DMS114 treated with DMSO at 0.1 percent for 48 hours (cell line): ENCODE data around the gene IMPDH1.

ENCODE experiments used
- DNase-seq: peaks from one replicate; lab custom pipeline; 2025; ENCODE audit not compliant: unreplicated experiment; lab: John Stamatoyannopoulos, UW

Gene IMPDH1

DNA sequence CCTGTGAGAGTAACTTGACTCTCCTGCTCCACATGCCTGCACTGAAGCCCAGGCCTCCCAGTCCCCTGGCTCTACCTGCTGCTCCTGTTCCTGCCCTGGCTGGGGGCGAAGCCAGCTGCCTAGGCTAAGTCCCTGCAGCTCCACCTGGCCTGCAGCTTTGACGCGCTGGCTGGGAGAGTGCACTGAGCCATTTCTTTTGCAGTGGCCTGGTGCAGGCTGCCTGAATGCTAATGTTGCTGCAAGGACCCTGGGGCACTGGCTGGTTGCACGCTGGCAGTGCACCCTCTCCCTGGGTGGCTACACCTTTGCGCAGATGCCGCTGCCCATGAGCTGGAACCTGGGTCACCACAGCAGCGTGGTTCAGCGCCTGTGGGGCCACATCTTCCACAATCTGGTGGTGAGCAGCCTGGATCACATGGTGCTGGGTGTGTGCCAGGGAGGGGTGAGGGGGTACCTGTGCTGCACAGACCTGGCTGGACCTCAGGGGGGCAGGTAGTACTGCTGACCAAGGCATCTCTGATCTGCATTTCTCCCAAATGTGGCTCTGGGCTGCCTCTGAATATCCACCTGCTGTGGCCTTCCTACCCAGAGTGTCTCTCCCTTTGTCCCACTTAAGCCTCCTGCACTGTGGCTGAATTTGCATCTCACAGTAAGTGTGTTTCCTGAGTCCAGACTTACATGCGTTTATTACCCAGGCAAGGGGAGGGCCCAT lies 20.0 kb downstream of the IMPDH1 start:
- no peak for DNase-seq

DNA sequence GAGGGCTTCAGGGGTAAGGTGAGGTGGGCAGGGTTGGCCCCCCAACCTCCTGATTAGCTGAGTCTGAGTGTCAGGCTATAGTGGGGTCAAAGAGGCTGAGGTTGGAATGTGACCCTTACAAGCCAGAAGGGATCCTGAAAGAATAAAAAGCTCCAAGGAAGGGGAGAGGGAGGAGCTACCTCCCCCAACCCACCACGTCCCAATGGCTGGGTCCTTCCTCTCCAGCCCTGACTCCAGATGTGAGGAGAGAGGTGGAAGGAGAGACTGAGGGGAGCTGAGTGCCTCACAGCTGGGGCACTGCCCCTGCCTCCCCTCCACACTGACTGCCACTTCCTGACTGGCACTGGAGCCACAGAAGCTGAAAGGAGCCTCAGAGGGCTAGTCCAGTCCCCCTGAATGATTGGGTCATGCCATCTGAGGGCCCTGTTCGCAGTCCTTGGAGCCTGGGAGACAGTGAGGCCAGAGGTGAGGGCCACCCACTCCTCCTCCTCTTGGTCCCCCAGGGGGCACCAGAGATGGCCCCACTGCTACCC lies 20.6 kb downstream of the IMPDH1 start:
- no peak for DNase-seq

DNA sequence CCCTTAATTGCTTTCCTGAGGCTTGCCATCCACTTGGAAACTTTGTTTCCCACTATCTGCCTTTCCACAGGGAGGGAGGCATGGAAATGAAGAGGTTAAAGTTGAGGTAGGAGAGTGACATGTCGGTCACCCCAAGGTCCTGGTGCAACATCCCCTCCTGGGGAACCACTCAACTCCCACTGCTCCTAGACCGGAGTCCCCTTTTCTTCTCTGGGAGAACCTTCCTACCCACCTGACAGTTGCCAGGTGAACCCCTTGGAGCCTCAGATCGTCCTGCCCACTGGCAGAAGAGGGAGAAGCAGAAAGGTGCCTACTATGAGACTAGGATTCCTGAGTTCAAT lies 21.7 kb downstream of the IMPDH1 start:
- DNase-seq, result no peak

DNA sequence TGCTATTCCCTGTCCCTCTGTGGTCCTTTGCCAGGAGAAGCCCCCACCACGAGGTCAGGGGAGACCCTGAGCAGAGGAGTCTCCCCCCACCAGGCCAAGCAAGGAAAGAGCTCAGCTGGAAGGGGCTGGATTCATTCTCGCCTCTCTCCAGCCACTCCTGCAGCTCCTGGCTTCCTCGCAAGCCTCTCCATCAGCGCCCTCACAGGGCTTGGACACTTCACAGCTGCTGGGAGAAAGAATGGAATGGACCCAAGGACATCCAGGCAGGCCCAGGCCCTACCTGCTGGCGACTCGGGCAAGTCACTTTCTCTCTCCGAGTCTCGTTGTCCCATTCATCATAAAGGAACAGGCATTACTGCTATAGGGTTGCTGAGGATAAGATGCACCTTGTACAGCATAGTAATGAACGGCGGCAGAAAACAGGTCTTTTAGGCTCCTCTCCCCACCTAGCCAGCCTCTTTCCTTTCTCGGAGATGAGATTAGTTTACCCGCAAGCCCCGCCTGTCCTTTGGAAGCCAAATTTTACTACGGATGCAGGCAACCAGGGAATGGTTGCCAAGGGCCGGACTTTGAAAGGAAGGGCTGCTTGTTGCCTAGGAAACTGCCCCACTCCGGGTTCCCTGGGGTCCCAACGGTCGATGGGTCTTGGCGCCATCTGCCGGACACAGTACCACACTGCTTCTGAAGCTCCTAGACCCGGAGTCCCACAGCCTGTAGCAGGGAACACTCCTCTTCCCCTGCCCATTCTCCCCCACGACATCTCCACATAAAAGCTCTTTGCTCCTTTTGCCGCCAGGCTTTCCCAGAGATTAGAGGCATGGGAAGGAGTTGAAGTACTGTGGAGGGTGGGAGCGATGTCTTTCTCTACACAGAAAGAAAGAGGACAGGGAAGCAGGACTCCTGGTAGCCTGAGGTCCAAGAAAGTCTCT lies 22.3 kb downstream of the IMPDH1 start:
- DNase-seq, result peak; percentile 67

DNA sequence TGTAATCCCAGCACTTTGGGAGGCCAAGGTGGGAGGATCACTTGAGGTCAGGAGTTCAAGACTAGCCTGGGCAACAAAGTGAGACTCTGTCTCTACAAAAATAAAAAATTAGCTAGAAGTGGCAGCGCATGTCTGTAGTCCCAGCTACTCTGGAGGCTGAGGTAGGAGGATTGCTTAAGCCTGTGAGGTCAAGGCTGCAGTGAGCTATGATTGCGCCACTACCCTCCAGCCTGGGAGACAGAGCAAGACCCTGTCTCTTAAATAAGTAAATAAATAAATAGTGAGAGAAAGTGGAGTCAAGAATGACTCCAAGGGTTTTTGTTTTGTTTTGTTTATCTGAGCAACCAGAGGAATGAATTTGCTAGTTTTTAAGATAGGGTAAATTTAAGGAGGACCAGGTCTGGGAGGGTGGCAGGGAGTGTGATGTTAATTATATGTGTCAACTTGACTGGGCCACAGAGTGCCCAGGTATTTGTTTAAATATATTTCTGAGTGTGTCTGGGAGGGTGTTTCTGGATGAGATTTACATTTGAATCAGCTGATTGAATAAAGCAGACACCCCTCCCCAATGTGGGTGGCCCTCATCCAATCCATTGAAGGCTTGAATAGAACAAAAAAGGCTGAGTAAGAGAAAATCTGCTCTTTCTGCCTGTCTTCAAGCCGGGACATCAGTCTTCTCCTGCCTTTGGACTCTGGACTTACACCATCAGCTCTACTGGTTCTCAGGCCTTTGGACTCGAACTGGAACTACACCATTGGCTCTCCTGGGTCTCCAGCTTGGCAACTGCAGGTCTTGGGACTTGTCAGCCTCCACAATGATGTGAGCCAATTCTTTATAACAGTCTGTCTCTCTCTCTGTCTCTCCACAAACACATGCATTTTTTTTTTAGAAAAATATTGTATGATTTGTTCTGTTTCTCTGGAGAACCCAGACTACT lies 23.5 kb downstream of the IMPDH1 start:
- no peak for DNase-seq

DNA sequence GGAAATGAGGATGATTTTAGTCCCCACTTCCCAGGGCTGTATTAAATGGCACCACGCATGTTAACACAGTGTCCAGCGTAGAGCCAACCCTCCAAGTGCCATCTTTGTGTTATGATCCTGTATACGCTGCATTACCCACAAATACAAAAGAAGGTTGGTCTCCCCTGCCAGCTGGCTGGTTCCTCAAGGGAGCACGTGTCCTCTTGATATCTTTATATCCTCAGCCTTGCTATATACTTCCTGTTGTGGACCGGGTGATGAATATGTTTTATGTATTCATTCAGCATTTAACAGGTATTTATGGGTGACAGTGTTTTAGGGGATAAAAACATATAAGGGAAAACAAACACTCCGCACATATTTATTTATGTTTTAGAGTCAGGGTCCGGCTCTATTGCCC lies 25.1 kb downstream of the IMPDH1 start:
- no peak for DNase-seq

DNA sequence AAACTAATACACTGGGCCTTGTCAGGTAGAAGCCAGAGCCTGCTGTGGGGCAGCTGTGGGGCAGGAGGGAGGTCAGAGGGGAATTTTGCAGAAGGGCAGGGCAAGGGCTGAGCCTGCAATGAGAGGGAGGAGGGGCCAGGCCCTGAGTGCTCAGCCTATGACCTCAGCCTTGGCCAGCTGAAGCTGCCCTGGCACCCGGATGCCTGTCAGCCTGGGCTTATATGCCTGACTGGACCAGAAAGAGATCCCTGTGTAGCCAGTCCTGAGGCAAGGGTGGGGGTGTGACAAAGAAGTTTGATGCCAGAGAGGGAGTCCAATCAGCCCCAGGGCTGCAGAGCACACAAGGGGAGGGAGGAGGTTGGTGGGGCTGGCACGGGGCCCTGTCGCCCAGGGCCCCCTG lies 26.0 kb downstream of the IMPDH1 start:
- DNase-seq, result no peak

DNA sequence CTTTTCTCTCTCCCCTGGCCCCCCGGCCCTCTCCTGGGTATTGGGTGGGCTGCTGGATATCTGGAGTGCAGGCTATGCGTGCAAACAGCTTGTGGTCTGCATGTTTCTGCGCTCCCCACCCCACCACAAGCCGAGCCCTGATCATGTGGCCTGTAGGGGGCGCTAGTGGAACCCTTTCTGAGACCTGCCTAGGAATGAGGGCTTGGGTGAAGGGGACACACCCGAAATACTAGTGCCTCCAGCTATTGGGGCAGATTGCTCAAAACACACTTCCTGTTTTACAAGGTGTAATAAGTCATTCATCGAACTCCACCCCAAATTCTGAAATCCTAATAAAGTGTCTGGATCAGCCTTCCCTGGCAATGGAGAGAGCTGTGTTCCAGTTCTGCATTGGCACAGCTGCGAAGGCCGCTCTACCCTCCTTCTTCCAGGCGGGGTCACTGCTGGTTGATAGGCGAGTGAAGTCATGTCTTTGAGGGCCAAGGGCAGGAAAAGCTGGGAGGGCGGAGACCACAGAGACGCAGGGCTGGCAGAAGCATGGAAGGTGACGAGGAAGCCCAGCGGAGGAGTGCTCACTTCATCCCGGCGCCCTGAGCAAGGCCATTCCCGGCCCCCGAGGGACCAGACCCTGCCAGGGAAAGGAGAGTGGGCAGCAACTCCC lies 28.5 kb downstream of the IMPDH1 start:
- no peak for DNase-seq

DNA sequence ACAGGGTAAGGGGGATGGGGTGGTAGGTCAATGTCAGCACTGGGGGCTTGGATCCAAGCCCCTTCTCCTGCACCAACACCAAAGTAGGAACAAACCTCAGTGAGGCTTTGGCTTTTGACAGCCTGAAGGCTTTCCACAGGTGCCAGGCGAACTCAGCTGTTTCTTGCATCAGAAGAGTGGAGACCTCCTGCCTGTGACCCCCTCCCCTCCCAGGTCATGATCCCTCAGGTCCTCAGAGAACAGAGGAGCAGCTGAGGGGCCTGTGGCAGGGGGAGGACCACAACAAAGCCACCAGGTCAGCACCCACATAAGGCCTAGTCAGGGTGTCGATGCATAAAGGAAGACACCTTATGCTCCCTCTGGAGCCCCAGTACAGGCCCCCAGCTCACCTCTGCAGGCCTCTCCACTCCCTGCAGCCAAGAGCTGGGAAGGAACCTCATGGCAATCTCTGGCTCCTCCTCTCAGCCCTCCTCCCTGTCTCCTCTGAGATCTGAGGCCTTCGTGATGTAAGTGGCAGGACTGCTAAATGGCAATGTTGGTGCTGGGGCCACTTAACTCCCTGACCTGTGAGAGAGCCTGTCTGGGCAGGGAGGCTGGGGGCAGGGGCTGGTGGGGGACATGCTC lies 29.2 kb downstream of the IMPDH1 start:
- no peak for DNase-seq

DNA sequence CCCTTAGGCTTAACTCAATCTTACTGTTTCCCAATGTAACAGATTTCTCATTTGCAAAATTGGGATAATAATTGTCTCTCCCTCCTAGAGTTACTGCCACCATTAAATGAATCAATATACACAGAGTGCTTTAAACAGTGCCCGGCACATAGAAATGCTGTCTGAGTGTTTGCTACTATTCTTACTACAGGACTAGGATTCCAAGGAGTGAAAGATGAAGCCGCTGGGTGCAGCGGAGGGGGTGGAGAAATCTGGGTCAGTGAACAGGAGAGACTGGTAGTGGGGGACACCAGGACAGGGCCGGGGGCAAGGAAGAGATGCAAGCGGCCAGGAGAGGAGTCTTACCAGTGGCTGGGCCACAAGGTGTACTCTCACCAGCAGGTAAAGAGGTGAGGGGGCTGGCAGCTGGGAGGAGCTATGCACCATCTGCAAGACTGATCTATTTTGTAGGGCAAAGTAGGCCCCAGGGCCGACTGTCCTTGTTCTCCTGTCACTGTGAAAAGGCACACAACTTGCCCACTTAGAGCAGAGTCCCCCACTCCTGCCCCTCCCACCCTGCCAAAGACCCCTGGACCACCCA lies 29.8 kb downstream of the IMPDH1 start:
- no peak for DNase-seq

DNA sequence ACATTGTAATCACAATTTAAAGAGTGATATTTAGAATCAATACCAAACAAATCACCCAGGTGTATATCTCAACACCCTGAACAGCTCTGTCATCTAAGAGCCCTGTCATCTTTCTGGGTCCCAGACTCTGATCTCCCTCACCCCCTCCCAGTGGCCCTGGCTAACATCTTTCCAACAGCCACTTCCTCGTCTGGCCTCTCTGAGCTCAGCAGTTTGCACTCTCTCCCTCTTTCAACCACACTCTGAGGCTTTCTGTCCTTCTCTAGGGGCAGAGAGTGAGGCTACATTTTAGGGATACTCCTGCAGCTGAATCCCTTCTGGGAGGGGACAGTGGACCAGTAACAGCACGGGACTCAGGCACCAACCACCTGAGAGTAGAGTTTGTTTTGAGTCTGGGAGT lies 31.1 kb downstream of the IMPDH1 start:
- DNase-seq, result no peak

DNA sequence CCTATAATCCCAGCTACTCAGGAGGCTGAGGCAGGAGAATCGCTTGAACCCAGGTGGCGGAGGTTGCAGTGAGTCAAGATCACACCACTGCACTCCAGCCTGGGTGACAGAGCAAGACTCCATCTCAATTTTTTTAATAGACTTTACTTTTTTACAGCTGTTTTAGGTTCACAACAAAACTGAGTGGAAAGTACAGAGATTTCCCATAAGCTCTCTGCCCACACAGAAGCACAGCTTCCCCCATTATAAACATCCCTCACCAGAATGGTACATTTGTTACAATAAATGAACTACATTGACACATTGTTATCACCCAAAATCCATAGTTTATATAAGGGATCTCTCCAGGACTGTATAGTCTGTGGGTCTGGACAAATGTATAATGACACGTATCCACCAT lies 33.7 kb downstream of the IMPDH1 start:
- no peak for DNase-seq

DNA sequence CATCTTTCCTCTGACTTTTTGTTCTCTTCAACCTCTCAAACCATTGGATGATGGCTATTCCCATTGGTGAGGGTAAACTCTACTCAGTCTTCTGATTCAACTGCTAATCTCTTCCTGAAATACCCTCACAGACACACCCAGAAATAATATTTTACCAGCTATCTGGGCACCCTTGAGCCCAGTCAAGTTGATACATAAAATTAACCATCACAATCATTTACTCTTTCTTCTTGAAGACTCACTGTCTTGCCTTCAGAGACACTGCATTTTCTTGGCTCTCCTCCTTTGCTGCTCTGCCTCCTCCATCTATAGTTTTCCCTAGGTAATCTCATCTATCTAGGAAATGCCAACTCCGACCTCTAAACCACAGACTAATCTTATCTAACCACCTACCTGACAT lies 35.7 kb downstream of the IMPDH1 start:
- no peak for DNase-seq

DNA sequence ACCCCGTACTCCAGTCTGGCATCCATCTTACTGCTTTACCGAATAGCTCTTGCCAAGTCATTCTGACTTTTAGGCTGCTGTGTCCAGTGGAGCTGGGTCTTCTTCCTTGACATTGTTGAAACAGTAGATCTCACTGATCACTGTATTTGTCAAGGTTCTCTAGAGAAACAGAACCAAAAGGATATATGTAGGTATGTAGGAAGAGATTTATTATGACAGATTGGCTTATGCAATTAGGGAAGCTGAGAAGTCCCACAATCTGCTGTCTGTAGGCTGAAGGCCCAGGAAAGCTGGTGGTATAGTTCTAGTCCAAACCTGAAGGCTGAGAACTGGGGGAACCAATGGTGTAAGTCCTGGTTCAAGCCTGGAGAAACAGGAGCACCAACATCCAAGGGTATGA lies 36.2 kb downstream of the IMPDH1 start:
- no peak for DNase-seq

DNA sequence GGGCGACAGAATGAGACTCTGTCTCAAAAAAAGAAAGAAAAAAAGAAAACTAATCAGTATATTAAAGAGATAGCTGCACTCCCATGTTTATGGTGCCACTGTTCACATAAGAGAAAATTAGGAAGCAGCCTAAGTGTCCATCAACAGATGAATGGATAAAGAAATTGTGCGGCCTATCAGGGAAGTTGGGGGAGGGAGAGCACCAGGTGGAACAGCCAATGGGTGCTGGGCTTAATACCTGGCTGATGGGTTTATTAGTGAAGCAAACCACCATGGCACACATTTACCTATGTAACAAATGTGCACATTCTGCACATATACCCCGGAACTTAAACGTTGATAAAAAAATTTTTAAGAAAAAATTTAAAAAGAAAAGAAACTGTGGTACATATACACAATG lies 39.3 kb downstream of the IMPDH1 start:
- no peak for DNase-seq

DNA sequence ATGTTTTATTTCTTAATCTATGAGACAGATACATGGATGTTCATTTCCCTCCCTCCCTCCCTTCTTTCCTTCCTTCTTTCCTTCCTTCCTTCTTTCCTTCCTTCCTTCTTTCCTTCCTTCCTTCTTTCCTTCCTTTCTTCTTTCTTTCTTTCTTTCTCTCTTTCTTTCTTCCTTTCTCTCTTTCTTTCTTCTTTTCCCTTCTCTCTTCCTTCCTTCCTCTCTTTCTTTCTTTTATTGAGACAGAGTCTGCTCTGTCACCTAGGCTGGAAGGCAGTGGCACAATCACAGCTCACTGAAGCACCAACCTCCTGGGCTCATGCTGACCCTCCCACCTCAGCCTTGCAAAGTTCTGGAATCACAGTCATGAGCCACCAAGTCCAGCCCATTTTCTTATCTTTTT lies 42.8 kb downstream of the IMPDH1 start:
- no peak for DNase-seq

DNA sequence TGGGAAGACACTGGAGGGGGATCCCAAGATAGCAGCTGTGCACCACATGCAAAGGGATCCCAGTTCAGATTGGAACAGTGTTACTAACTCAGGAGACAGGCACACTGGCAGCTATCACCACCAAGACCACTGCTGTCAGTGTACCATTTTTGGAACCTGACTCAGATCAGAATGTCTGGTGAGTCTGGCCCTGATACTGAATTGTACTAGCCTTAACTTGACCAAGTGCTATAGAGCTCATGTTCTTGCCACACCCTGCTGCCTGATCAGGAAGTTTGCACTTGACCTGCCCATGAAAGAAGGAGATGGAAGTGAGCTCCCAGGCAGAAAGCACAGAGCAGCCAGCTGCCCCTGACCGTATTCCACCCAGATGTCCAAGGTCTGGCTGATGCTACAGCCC lies 43.5 kb downstream of the IMPDH1 start:
- DNase-seq, result no peak

DNA sequence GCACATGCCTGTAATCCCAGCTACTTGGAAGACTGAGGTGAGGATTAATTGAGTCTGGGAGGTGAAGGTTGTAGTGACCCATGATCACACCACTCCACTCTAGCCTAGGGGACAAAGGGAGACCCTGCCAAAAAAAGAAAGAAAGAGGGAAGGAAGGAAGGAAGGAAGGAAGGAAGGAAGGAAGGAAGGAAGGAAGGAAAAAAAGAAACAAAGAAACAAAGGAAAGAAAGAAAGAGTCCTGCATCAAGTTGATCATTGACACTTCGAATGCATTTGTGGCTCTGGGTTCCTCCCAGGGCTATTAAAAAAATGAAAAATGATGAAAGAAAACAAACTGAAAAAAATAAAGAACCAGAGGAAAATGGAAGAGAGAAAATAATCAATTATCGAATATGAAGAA lies 44.4 kb downstream of the IMPDH1 start:
- DNase-seq, result no peak

DNA sequence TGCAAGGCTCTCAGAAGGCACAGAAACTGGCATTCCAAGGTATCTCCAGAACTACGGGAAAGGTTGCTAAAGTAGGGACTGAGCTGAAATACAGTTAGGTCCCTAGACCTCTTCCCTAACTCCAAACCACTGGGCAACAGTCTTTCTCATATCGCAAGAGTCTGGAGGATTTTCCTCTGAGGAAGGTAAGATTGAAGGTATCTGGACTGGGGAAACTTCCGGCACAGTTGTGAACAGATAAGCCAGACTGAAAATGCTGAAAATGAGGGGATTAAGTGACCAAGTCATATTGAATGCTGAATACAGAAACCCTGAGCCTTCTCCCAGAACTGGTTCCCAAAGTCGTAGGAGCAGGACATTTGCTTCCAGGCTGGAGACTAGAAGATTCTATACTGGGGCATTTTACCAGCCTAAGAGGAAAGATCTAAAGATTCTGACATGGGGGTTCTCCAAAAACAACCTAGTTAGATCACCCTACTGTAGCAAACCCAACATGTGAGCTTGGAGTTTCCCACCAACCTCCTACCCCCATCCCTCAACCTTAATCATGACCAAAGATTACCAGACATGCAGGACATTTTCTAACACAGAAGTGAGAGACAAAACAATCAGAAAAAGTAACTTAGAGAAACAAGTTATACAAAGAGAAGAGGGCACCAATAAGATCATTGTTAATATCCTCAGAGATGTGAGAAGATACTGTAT lies 45.5 kb downstream of the IMPDH1 start:
- no peak for DNase-seq
